Mammary epithelial cell (primary cell): ENCODE data around the gene ABCC5.

Source experiments
- EZH2 ChIP-seq: IDR thresholded peaks from 2 replicates; pipeline ENCODE4 v1.6.1; 2012; ENCODE audit warnings: low read length, inconsistent platforms, borderline replicate concordance
- TF ChIP-seq, protein P1 (sequence below), 2 donors: IDR thresholded peaks in 1 of 2; conservative IDR thresholded peaks in 1 of 2; 2 replicates each; pipeline ENCODE4 v1.5.1; 2011 to 2012; ENCODE audit warnings: inconsistent platforms in 2 of 2, low read length in 2 of 2, mild to moderate bottlenecking in 2 of 2, control low read depth in 1 of 2, low read depth in 1 of 2; ENCODE audit not compliant: insufficient read depth in 1 of 2; ENCODE audit errors: extremely low read depth in 1 of 2

DNA sequence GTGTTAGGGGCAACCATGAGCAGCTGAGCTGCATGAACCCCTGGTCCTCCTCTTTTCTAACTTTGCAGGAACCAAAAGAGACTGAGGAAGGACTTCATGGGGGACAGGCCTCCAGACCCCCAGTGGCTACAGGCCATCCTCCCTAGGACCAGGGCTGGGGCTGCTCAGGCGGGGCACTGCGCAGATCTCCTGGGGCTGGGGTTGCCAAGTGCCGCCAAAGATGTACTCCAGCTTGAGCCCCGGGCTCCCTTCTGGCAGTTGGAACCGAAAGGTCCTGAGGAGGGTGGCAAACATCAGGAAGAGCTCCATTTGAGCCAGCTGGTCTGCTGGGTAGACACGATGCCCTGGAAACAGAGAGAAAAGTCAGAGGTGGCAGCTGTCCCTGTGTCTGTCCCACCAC, 121.9 kb downstream of the ABCC5 start:
- TF ChIP-seq, protein P1, sequence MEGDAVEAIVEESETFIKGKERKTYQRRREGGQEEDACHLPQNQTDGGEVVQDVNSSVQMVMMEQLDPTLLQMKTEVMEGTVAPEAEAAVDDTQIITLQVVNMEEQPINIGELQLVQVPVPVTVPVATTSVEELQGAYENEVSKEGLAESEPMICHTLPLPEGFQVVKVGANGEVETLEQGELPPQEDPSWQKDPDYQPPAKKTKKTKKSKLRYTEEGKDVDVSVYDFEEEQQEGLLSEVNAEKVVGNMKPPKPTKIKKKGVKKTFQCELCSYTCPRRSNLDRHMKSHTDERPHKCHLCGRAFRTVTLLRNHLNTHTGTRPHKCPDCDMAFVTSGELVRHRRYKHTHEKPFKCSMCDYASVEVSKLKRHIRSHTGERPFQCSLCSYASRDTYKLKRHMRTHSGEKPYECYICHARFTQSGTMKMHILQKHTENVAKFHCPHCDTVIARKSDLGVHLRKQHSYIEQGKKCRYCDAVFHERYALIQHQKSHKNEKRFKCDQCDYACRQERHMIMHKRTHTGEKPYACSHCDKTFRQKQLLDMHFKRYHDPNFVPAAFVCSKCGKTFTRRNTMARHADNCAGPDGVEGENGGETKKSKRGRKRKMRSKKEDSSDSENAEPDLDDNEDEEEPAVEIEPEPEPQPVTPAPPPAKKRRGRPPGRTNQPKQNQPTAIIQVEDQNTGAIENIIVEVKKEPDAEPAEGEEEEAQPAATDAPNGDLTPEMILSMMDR (conservative IDR thresholded peaks at IDR 0.05 in 1 of 2, IDR thresholded peaks at IDR 0.05 in 1 of 2; ENCODE audit: extremely low read depth in 1 of 2, insufficient read depth in 1 of 2, low read depth in 1 of 2, low read length in 2 of 2) = no peak
- no peak for TF ChIP-seq EZH2
